Upper lobe of left lung (tissue), 6 donors: ENCODE results near the gene SMIM20. TPM values are rescaled to one million over a fixed set of nuclear protein-coding genes. Genes with fewer than 3 reads are reported as not detected.
A peak's percentile ranks its signal among the peaks of the same experiment; 100 is the strongest.

Source experiments
- ATAC-seq, 2 donors: fragments of 200-7000 bp; cut with Tn5 transposase; one replicate each; pipeline ENCODE4 v1.9.1; 2022; ENCODE audit warnings: mild to moderate bottlenecking in 2 of 2, moderate library complexity in 2 of 2; ENCODE audit not compliant: low FRiP score in 2 of 2
- DNase-seq, 2 donors: peaks; one replicate each; pipeline ENCODE4 v3.0.0-alpha.2; 2019 to 2020
- H3K27ac ChIP-seq, 4 donors: fragments of 200-600 bp; sonication (generic); one replicate each; pipeline ENCODE4 v1.5.1; 2016 to 2019
- H3K27me3 ChIP-seq, 4 donors: fragments of 200-600 bp; sonication (generic); one replicate each; pipeline ENCODE4 v1.5.1; 2017 to 2019
- H3K36me3 ChIP-seq, 4 donors: fragments of 200-600 bp; sonication (generic); one replicate each; pipeline ENCODE4 v1.5.1; 2016 to 2019
- H3K4me1 ChIP-seq, 4 donors: fragments of 200-600 bp; sonication (generic); one replicate each; pipeline ENCODE4 v1.5.1; 2018 to 2019
- H3K4me3 ChIP-seq, 4 donors: fragments of 200-600 bp; sonication (generic); one replicate each; pipeline ENCODE4 v1.5.1; 2017 to 2019; ENCODE audit warnings: mild to moderate bottlenecking in 2 of 4, moderate library complexity in 1 of 4
- H3K9me3 ChIP-seq, 4 donors: fragments of 200-600 bp; sonication (generic); one replicate each; pipeline ENCODE4 v1.5.1; 2018 to 2019
- EP300 ChIP-seq, 4 donors: sonication (generic); formaldehyde crosslinking; IDR thresholded peaks; one replicate each; pipeline ENCODE4 v1.5.1; 2017; ENCODE audit warnings: antibody characterized with exemption in 4 of 4, control low read depth in 2 of 4
- POLR2A ChIP-seq, 4 donors: fragments of 450-650 bp; IDR thresholded peaks; one replicate each; pipeline ENCODE4 v1.5.1; 2016 to 2017; ENCODE audit warnings: antibody characterized with exemption in 4 of 4, mild to moderate bottlenecking in 2 of 4
- POLR2AphosphoS5 ChIP-seq, 2 donors: sonication (generic); formaldehyde crosslinking; IDR thresholded peaks; one replicate each; pipeline ENCODE4 v1.5.1; 2017; ENCODE audit warnings: antibody characterized with exemption in 2 of 2
- WGBS, 2 donors: methylation state at CpG; one replicate each; pipeline ENCODE4 v1.1.5; 2017 to 2018; 5-methylcytosine and 5-hydroxymethylcytosine counted together
- total RNA-seq, 6 donors: library from RNA; depleted of rRNA in 4 of 6; stranded (reverse); fragments of >200 nt in 4 of 6; gene quantifications; one replicate each; pipeline versions ENCODE4 v1.1.0 to v1.2.1, GENCODE V29; 2016 to 2021
- TF ChIP-seq, protein P1 (sequence below), 6 experiments: fragments of 450-650 bp in 4 of 6; fragments of 200-600 bp in 2 of 6; sonication (generic) in 2 of 6; IDR thresholded peaks; one replicate each; pipeline ENCODE4 v1.5.1; 2016 to 2019; ENCODE audit warnings: antibody characterized with exemption in 6 of 6
- donor health status: DM: no; HTN: no; CAD: no; lungs with moderate emphysema.
- donor health status: DM: no; HTN: yes; CAD: no; lungs with severe emphysema.

Gene SMIM20
- total RNA-seq, 6 donors from 2014 or later, result 7.5 to 33.4 (median 20.8) TPM

DNA sequence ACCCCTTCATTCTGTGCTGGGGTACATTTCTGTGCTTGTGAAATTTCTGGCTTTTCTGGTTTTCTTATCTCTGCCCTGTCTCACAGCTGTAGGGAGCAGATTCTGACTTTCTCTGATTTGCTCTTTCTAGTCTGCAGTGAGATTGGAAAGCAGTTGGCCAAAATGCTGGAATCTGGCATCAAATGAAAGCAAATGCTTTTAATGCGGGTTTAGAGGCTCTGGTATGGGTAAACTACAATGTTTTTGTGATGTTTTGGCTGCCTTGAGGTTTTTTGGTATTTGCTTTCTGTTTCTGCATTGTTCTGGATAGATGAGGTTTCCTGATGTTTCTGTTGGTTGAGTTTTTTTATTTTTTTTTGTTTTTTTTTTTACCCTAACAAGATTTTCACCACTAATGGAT lies 23.8 kb downstream of the SMIM20 start:
- no peak overlapping the region for H3K4me3 ChIP-seq
- TF ChIP-seq POLR2A (IDR thresholded peaks at IDR 0.05) (no peak), POLR2AphosphoS5 (IDR thresholded peaks at IDR 0.05) (no peak), EP300 (IDR thresholded peaks at IDR 0.05) (no peak)
- TF ChIP-seq, protein P1, sequence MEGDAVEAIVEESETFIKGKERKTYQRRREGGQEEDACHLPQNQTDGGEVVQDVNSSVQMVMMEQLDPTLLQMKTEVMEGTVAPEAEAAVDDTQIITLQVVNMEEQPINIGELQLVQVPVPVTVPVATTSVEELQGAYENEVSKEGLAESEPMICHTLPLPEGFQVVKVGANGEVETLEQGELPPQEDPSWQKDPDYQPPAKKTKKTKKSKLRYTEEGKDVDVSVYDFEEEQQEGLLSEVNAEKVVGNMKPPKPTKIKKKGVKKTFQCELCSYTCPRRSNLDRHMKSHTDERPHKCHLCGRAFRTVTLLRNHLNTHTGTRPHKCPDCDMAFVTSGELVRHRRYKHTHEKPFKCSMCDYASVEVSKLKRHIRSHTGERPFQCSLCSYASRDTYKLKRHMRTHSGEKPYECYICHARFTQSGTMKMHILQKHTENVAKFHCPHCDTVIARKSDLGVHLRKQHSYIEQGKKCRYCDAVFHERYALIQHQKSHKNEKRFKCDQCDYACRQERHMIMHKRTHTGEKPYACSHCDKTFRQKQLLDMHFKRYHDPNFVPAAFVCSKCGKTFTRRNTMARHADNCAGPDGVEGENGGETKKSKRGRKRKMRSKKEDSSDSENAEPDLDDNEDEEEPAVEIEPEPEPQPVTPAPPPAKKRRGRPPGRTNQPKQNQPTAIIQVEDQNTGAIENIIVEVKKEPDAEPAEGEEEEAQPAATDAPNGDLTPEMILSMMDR (IDR thresholded peaks at IDR 0.05), result no peak
- no peaks in the 10 kb centered on the region for H3K27me3 ChIP-seq
- DNase-seq, result no peak
- H3K4me1 ChIP-seq, result peaks cover 0 to 5% (median 0%) of the 10 kb centered on the region in 4 donors
- ATAC-seq, result no peak
- H3K27ac ChIP-seq, result no peak overlapping the region
- H3K36me3 ChIP-seq, result no peaks in the 10 kb centered on the region
- WGBS, 2 donors, result 50 to 63% methylated on average over 1 of the region's 1 CpG
- H3K9me3 ChIP-seq, result no peaks in the 10 kb centered on the region

DNA sequence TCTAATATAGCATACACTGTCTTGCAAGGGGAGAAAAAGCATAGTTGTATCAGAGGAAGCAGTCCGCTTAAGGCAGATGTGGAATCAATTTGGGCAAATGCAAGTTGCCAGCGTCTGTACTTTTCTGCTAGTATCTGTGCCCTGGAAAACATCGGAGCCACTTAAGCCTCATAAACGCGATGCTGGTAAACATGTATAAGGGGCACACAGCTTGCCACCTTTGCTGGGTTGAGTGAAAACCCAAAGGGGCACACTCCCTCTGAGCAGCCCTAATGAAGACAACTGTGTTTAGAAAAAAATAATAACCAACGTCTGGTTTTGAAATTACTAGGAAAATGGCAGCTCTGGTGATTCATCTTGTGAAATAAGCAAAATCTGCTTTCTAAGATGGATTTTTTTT lies 24.3 kb downstream of the SMIM20 start:
- DNase-seq (no peak), ATAC-seq (no peak)
- no peak overlapping the region for H3K27ac ChIP-seq
- peaks cover 0 to 5% (median 0%) of the 10 kb centered on the region in 4 donors for H3K4me1 ChIP-seq
- no peak overlapping the region for H3K4me3 ChIP-seq
- H3K36me3 ChIP-seq, result no peaks in the 10 kb centered on the region
- no peaks in the 10 kb centered on the region for H3K9me3 ChIP-seq
- 69% methylated on average over 6 of the region's 6 CpGs for WGBS, 2 donors
- H3K27me3 ChIP-seq, result no peaks in the 10 kb centered on the region
- TF ChIP-seq, protein P1 (IDR thresholded peaks at IDR 0.05), result no peak

DNA sequence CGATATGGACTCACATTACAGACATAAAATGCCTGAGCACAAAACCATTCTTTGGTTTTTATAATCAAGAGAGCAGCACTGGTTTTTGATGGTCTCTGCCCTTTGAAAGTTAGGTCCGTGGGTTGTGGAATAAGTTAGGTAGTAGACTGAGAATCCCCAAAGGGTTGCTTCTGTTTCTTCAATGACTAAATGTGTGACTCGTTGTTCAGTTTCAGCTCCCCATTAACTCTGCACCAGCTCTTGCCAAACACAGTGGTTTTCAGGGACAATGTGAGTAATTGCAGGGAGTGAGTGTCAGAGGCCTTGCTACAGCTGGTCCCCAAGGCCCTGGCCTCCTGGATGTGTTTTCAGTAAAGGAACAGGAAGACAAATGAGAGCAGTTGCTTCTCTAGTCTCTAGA lies 24.8 kb downstream of the SMIM20 start:
- Histone ChIP-seq H3K4me3 (no peak overlapping the region), H3K27ac (no peak overlapping the region), H3K4me1 (peaks cover 0 to 5% (median 0%) of the 10 kb centered on the region in 4 donors), H3K36me3 (no peaks in the 10 kb centered on the region), H3K9me3 (no peaks in the 10 kb centered on the region), H3K27me3 (no peaks in the 10 kb centered on the region)
- peak in 1 of 2 donors; percentile 27 for DNase-seq
- WGBS, 2 donors, result 55 to 79% methylated on average over 3 of the region's 3 CpGs
- TF ChIP-seq, protein P1 (IDR thresholded peaks at IDR 0.05), result no peak
- peak in 1 of 2 donors; percentile 24 for TF ChIP-seq POLR2AphosphoS5 (IDR thresholded peaks at IDR 0.05)
- ATAC-seq, result peak in 1 of 2 donors; percentile 86

DNA sequence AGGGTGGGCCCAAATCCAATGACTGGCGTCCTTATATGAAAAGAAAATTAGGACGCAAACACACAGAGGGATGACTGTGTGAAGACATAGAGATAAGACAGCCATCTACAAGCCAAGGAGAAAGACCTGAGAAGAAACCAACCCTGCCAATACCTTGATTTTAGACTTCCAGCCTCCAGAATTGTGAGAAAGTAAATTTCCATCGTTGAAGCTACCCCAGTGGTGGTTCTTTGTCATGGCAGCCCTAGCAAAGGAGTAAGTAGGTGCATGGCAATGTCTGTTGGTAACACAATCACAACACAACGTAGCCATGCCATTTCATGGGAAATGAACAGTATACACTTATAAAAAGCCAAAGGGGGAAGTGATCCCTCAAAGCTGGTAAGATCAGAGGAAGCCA lies 25.3 kb downstream of the SMIM20 start:
- no peak for ATAC-seq
- Histone ChIP-seq H3K4me1 (peaks cover 0 to 5% (median 0%) of the 10 kb centered on the region in 4 donors), H3K27ac (no peak overlapping the region), H3K4me3 (no peak overlapping the region), H3K36me3 (no peaks in the 10 kb centered on the region), H3K9me3 (no peaks in the 10 kb centered on the region), H3K27me3 (no peaks in the 10 kb centered on the region)
- TF ChIP-seq, protein P1 (IDR thresholded peaks at IDR 0.05), result no peak
- TF ChIP-seq EP300 (IDR thresholded peaks at IDR 0.05), result no peak
- no peak for TF ChIP-seq POLR2AphosphoS5 (IDR thresholded peaks at IDR 0.05)
- TF ChIP-seq POLR2A (IDR thresholded peaks at IDR 0.05), result no peak
- 83% methylated on average over 4 of the region's 4 CpGs for WGBS, 2 donors
- no peak for DNase-seq

DNA sequence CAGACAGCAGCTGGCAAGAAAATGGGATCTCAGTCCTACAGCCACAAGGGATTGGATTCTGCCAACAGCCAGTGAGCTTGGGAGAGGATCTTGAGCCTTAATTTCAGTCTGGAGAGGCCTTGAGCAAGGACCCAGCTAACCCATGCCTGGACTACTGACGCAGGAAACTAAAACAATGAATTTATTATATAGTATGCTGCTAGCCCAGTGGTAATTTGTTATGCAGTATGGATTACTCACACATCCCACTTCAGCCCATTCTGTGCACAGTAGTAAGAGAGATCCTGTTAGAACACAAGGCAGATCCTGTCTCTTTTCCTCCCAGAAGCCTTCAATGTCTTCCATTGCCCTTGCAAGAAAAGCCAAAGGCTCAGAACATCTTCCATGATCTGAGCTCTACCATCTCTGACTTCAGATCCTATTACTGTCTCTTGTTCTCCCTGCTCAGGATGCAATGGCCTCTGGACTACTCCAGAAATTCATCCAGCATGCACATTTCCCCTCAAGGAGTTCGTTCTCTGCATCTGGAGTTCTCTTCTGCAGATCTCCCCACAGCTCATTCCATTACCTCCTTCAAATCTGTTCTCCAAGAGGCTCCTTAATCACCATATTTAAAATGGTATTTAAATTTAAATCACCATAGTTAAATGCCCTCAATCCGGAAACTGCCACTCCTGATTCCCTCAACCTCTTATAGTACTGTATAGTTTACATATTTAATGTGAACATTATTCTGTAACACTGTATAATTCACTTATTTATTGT lies 27.6 kb downstream of the SMIM20 start:
- Histone ChIP-seq H3K27me3 (no peaks in the 10 kb centered on the region), H3K9me3 (no peaks in the 10 kb centered on the region), H3K36me3 (no peaks in the 10 kb centered on the region), H3K27ac (no peak overlapping the region), H3K4me3 (no peak overlapping the region), H3K4me1 (peaks cover 0 to 5% (median 0%) of the 10 kb centered on the region in 4 donors)
- 90 to 96% methylated on average over 3 of the region's 3 CpGs for whole genome bisulfite sequencing, 2 donors
- TF ChIP-seq POLR2AphosphoS5 (IDR thresholded peaks at IDR 0.05), result no peak
- TF ChIP-seq POLR2A (IDR thresholded peaks at IDR 0.05), result no peak
- DNase-seq, result no peak
- no peak for ATAC-seq
